Activated T-cell treated with anti-CD3 and anti-CD28 coated beads, Interleukin-2, amount 50 U/mL, for 4 hours (primary cell): ENCODE measurements around the gene FBN1. TPM values are rescaled to one million over a fixed set of nuclear protein-coding genes. Genes with fewer than 3 reads are reported as not detected.

Experiments used
- ATAC-seq, 2 donors: fragments of 200-7000 bp; cut with Tn5 transposase; one replicate each; pipeline ENCODE4 v1.10.0; 2021
- DNase-seq: peaks from one replicate; pipeline ENCODE4 v3.0.0-alpha.2; 2020
- H3K27me3 Mint-ChIP-seq: one replicate; pipeline ENCODE4 v1.8.0; 2021; ENCODE audit warnings: low read depth, mixed read lengths
- H3K36me3 Mint-ChIP-seq: one replicate; pipeline ENCODE4 v1.8.0; 2022; ENCODE audit warnings: mixed read lengths; ENCODE audit not compliant: insufficient read depth
- H3K4me1 Mint-ChIP-seq: one replicate; pipeline ENCODE4 v1.8.0; 2021; ENCODE audit warnings: low read depth, mixed read lengths
- H3K4me3 Mint-ChIP-seq: one replicate; pipeline ENCODE4 v1.8.0; 2021; ENCODE audit warnings: mild to moderate bottlenecking, moderate library complexity, mixed read lengths
- H3K9me3 Mint-ChIP-seq: one replicate; pipeline ENCODE4 v1.8.0; 2021; ENCODE audit warnings: mixed read lengths
- total RNA-seq, 3 donors: library from RNA; stranded (reverse); gene quantifications; one replicate each; pipeline ENCODE4 v1.2.1, GENCODE V29; 2021

FBN1 gene
- total RNA-seq, 3 donors from 2014 or later = 0.22 to 0.38 (median 0.24) TPM

GRCh38 chr15:48671103-48672022 lies 25.9 kb upstream of the FBN1 start:
- H3K9me3 Mint-ChIP-seq = no peaks in the 10 kb centered on the region
- no peaks in the 10 kb centered on the region for H3K4me1 Mint-ChIP-seq
- ATAC-seq (no peak), DNase-seq (no peak)
- no peaks in the 10 kb centered on the region for H3K36me3 Mint-ChIP-seq
- H3K27me3 Mint-ChIP-seq = no peaks in the 10 kb centered on the region
- H3K4me3 Mint-ChIP-seq = no peak overlapping the region

DNA sequence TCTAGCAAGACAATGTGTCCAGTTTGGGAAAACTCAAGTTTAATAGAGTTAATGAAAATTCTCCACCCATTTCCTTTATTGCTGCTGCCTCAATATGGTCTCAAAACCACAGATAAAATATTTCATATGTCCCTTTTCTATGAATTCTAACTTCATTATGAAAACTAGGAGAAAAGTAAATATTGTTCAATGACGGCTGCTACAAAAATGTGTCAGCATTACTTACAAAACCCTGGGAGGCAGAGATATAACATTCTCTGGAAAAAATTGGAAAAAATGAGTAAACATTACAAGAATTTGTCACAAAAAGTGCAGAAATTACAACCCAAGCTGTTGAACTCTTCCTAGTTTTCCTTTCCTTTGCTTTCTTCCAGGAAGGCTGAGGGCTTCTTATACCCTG lies 22.2 kb upstream of the FBN1 start:
- H3K36me3 Mint-ChIP-seq = no peaks in the 10 kb centered on the region
- ATAC-seq = no peak
- H3K9me3 Mint-ChIP-seq = no peaks in the 10 kb centered on the region
- DNase-seq = no peak
- no peaks in the 10 kb centered on the region for H3K27me3 Mint-ChIP-seq
- no peaks in the 10 kb centered on the region for H3K4me1 Mint-ChIP-seq
- H3K4me3 Mint-ChIP-seq = no peak overlapping the region

DNA sequence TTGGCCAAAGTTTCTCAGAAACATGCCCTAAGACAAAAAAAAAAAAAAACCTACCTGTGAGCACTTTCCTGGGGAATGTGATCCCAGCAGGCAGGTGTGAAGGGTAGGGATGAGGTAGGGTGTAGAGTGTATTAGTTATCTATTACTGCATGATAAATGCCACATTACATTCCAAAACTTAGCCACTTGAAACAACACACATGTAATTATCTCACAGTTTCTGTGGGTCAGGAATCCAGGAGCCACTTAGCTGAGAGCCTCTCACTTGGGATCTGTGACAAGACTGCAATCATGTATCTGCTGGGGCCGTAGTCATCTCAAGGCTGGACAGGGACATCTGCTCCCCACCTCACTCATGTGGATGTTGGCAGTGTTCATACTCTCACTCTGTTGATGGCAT lies 18.9 kb upstream of the FBN1 start:
- ATAC-seq = no peak
- no peaks in the 10 kb centered on the region for H3K36me3 Mint-ChIP-seq
- peaks cover 3% of the 10 kb centered on the region for H3K27me3 Mint-ChIP-seq
- no peak for DNase-seq
- no peak overlapping the region for H3K4me3 Mint-ChIP-seq
- H3K9me3 Mint-ChIP-seq = no peaks in the 10 kb centered on the region
- no peaks in the 10 kb centered on the region for H3K4me1 Mint-ChIP-seq

DNA sequence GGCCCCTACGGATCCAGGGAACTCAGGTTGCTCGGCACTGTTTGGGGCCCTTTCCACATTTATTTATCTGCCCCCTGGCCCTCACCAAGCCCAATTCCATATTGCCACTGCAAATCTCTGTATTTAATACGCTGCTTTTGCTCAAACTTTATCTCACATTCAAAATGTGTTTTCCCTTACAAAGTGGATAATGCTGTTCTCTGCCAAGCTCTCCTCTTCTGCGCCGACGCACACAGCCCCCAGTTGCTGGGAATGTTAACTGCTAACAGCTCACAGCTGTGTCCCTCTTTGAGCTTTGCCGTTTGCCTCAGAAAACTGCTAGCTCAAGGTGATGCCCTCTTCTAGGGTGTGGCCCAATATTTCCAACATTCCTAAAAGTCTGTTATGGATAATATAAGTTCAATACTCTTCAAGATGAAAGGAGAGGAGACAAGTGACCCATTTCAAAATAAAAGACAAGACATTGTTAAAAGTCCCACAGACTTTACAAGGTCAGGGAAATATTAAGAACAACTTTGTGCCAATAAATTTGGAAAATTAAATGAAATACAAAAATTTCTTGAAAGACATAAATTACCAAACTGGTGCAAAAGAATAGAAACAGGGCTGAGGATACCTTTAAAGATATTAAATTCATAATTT lies 12.6 kb upstream of the FBN1 start:
- Mint-ChIP-seq H3K36me3 (no peaks in the 10 kb centered on the region), H3K4me1 (no peaks in the 10 kb centered on the region), H3K4me3 (no peak overlapping the region), H3K9me3 (no peaks in the 10 kb centered on the region), H3K27me3 (peaks cover 14% of the 10 kb centered on the region)
- ATAC-seq (no peak), DNase-seq (no peak)

DNA sequence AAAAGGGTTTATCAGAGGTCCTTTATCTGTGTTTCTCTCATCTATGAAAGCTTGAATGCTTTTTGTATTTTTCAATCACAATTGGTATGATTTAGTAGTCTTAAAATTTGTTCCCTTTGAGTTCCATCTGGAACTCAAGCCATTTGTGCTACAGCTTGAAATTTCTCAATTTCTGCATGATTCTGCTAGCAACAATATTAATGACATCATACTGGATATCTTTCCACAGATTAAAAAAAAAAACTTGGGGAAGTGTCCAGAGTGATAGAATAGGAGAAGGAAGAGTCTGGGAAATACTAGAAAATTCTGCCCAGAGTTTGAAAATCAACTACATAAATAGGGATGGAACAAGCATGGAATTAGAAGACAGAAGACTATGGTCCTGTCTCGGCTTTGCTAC lies 9.3 kb upstream of the FBN1 start:
- H3K4me1 Mint-ChIP-seq = no peaks in the 10 kb centered on the region
- no peak for DNase-seq
- no peak for ATAC-seq
- H3K4me3 Mint-ChIP-seq = no peak overlapping the region
- H3K9me3 Mint-ChIP-seq = no peaks in the 10 kb centered on the region
- peaks cover 12% of the 10 kb centered on the region for H3K27me3 Mint-ChIP-seq
- no peaks in the 10 kb centered on the region for H3K36me3 Mint-ChIP-seq

GRCh38 chr15:48653913-48654670 lies 8.6 kb upstream of the FBN1 start:
- Mint-ChIP-seq H3K9me3 (no peaks in the 10 kb centered on the region), H3K27me3 (peaks cover 9% of the 10 kb centered on the region), H3K4me1 (no peaks in the 10 kb centered on the region), H3K4me3 (no peak overlapping the region), H3K36me3 (no peaks in the 10 kb centered on the region)
- DNase-seq (no peak), ATAC-seq (no peak)

- DNase-seq (no peak), ATAC-seq (no peak)
- H3K4me3 Mint-ChIP-seq = no peak overlapping the region
- H3K27me3 Mint-ChIP-seq = peaks cover 7% of the 10 kb centered on the region
- H3K9me3 Mint-ChIP-seq = no peaks in the 10 kb centered on the region
- H3K4me1 Mint-ChIP-seq = no peaks in the 10 kb centered on the region
- H3K36me3 Mint-ChIP-seq = no peaks in the 10 kb centered on the region
These were observed 7.7 kb upstream of the FBN1 start for GRCh38 chr15:48653216-48653615.

GRCh38 chr15:48652510-48653076 lies 7.1 kb upstream of the FBN1 start:
- Mint-ChIP-seq H3K27me3 (peaks cover 7% of the 10 kb centered on the region), H3K9me3 (no peaks in the 10 kb centered on the region), H3K36me3 (no peaks in the 10 kb centered on the region), H3K4me1 (no peaks in the 10 kb centered on the region), H3K4me3 (no peak overlapping the region)
- no peak for DNase-seq
- ATAC-seq = no peak

- no peak overlapping the region for H3K4me3 Mint-ChIP-seq
- DNase-seq = no peak
- H3K4me1 Mint-ChIP-seq = no peaks in the 10 kb centered on the region
- H3K27me3 Mint-ChIP-seq = peaks cover 12% of the 10 kb centered on the region
- no peaks in the 10 kb centered on the region for H3K36me3 Mint-ChIP-seq
- ATAC-seq = no peak
- H3K9me3 Mint-ChIP-seq = no peaks in the 10 kb centered on the region
These were observed 5.4 kb upstream of the FBN1 start for GRCh38 chr15:48650931-48651330.

GRCh38 chr15:48647962-48648361 lies 2.5 kb upstream of the FBN1 start:
- ATAC-seq = no peak
- DNase-seq = no peak
- H3K4me3 Mint-ChIP-seq = no peak overlapping the region
- peaks cover 27% of the 10 kb centered on the region for H3K27me3 Mint-ChIP-seq
- peaks cover 6% of the 10 kb centered on the region for H3K4me1 Mint-ChIP-seq
- H3K9me3 Mint-ChIP-seq = no peaks in the 10 kb centered on the region
- no peaks in the 10 kb centered on the region for H3K36me3 Mint-ChIP-seq

- H3K9me3 Mint-ChIP-seq = no peaks in the 10 kb centered on the region
- no peak for ATAC-seq
- H3K4me1 Mint-ChIP-seq = peaks cover 6% of the 10 kb centered on the region
- no peak overlapping the region for H3K4me3 Mint-ChIP-seq
- no peaks in the 10 kb centered on the region for H3K36me3 Mint-ChIP-seq
- H3K27me3 Mint-ChIP-seq = peaks cover 31% of the 10 kb centered on the region
- DNase-seq = no peak
These were observed 822 bp upstream of the FBN1 start for GRCh38 chr15:48646331-48646730.

- H3K27me3 Mint-ChIP-seq = peaks cover 34% of the 10 kb centered on the region
- DNase-seq = no peak
- no peak overlapping the region for H3K4me3 Mint-ChIP-seq
- H3K4me1 Mint-ChIP-seq = peaks cover 6% of the 10 kb centered on the region
- H3K36me3 Mint-ChIP-seq = no peaks in the 10 kb centered on the region
- no peaks in the 10 kb centered on the region for H3K9me3 Mint-ChIP-seq
- ATAC-seq = peak; percentile 24 to 64
These were observed 517 bp downstream of the FBN1 start for GRCh38 chr15:48644827-48645557.

GRCh38 chr15:48644467-48644826 lies 1.1 kb downstream of the FBN1 start:
- peaks cover 6% of the 10 kb centered on the region for H3K4me1 Mint-ChIP-seq
- ATAC-seq = no peak
- DNase-seq = no peak
- H3K4me3 Mint-ChIP-seq = no peak overlapping the region
- no peaks in the 10 kb centered on the region for H3K36me3 Mint-ChIP-seq
- peaks cover 34% of the 10 kb centered on the region for H3K27me3 Mint-ChIP-seq
- no peaks in the 10 kb centered on the region for H3K9me3 Mint-ChIP-seq
